ENCODE measurements around the gene GXYLT2. TPM values are rescaled to one million over a fixed set of nuclear protein-coding genes. Genes with fewer than 3 reads are reported as not detected.

GXYLT2 gene
- total and polyA plus RNA-seq, 8 donors: 12.4 to 27.9 (median 16.7) TPM

GRCh38 chr3:72947715-72948490 is 60.1 kb downstream of the GXYLT2 start:
- H3K9me3 ChIP-seq: no peaks in the 10 kb centered on the region
- TF ChIP-seq CTCF (IDR thresholded peaks at IDR 0.05): no peak
- intact Hi-C loops (cut with DNase I): loop anchor here in 1 of 2 donors (10.0 kb wide), 1 partner anchor 137 kb away; no protein-coding TSS in a partner anchor
- H3K36me3 ChIP-seq: no peaks in the 10 kb centered on the region
- no peak overlapping the region for H3K4me3 ChIP-seq
- H3K27ac ChIP-seq: no peak overlapping the region
- DNase-seq: no peak
- no peaks in the 10 kb centered on the region for H3K27me3 ChIP-seq
- no peak for ATAC-seq
- H3K4me1 ChIP-seq: peaks cover 0 to 8% of the 10 kb centered on the region in 2 donors

- H3K27me3 ChIP-seq: no peaks in the 10 kb centered on the region
- DNase-seq (no peak), ATAC-seq (no peak)
- H3K9me3 ChIP-seq: no peaks in the 10 kb centered on the region
- H3K4me1 ChIP-seq: peaks cover 0 to 10% of the 10 kb centered on the region in 2 donors
- H3K4me3 ChIP-seq: no peak overlapping the region
- TF ChIP-seq CTCF (IDR thresholded peaks at IDR 0.05): no peak
- intact Hi-C loops (cut with DNase I): loop anchor here in 1 of 2 donors (10.0 kb wide), 1 partner anchor 136 kb away; no protein-coding TSS in a partner anchor
- no peak overlapping the region for H3K27ac ChIP-seq
- no peaks in the 10 kb centered on the region for H3K36me3 ChIP-seq
Observed at GRCh38 chr3:72949016-72949415, 61.2 kb downstream of the GXYLT2 start.

- no peaks in the 10 kb centered on the region for H3K27me3 ChIP-seq
- ATAC-seq (no peak), DNase-seq (no peak)
- no peak overlapping the region for H3K4me3 ChIP-seq
- H3K9me3 ChIP-seq: no peaks in the 10 kb centered on the region
- no peak overlapping the region for H3K27ac ChIP-seq
- no peaks in the 10 kb centered on the region for H3K36me3 ChIP-seq
- no peak for TF ChIP-seq CTCF (IDR thresholded peaks at IDR 0.05)
- H3K4me1 ChIP-seq: peaks cover 0 to 7% of the 10 kb centered on the region in 2 donors
- intact Hi-C loops (cut with DNase I): no loop called here
Observed at GRCh38 chr3:72950372-72950771, 62.5 kb downstream of the GXYLT2 start.

- DNase-seq (no peak), ATAC-seq (no peak)
- TF ChIP-seq CTCF (IDR thresholded peaks at IDR 0.05): no peak
- Histone ChIP-seq H3K27ac (no peak overlapping the region), H3K4me1 (peaks cover 0 to 2% of the 10 kb centered on the region in 2 donors), H3K4me3 (no peak overlapping the region), H3K9me3 (no peaks in the 10 kb centered on the region), H3K27me3 (no peaks in the 10 kb centered on the region), H3K36me3 (no peaks in the 10 kb centered on the region)
- intact Hi-C loops (cut with DNase I): no loop called here
Observed at GRCh38 chr3:72950801-72951200, 63.0 kb downstream of the GXYLT2 start.

GRCh38 chr3:72951259-72951722 is 63.4 kb downstream of the GXYLT2 start:
- DNase-seq (no peak), ATAC-seq (no peak)
- no peaks in the 10 kb centered on the region for H3K36me3 ChIP-seq
- no peaks in the 10 kb centered on the region for H3K27me3 ChIP-seq
- no peaks in the 10 kb centered on the region for H3K9me3 ChIP-seq
- intact Hi-C loops (cut with DNase I): no loop called here
- H3K4me1 ChIP-seq: peaks cover 0 to 2% of the 10 kb centered on the region in 2 donors
- TF ChIP-seq CTCF (IDR thresholded peaks at IDR 0.05): no peak
- no peak overlapping the region for H3K4me3 ChIP-seq
- no peak overlapping the region for H3K27ac ChIP-seq
